Measurements from ENCODE around the gene ARHGAP8.
"Not testable (repeated sequence)": the region's sequence is repeated elsewhere in the genome, so short reads cannot be mapped to it uniquely, and the experiment has no call there.

Gene ARHGAP8

GRCh38 chr22:44894782-44895181 lies 142.4 kb downstream of the ARHGAP8 start:
- Histone ChIP-seq H3K36me3 (ENCODE audit: control insufficient read depth, insufficient read depth, low read length) (no peaks in the 10 kb centered on the region), H3K9ac (ENCODE audit: low read length) (no peak overlapping the region), H3K4me1 (ENCODE audit: control insufficient read depth, insufficient read depth, low read length) (no peaks in the 10 kb centered on the region), H3K27me3 (ENCODE audit: control insufficient read depth, insufficient read depth, low read length) (no peaks in the 10 kb centered on the region), H3K9me3 (ENCODE audit: control insufficient read depth, low read length) (no peaks in the 10 kb centered on the region), H3K4me3 (ENCODE audit: low read length) (no peak overlapping the region)

- no peak overlapping the region for H3K9ac ChIP-seq (ENCODE audit: low read length)
Observed at GRCh38 chr22:44895296-44896055, 143.1 kb downstream of the ARHGAP8 start.

GRCh38 chr22:44898236-44898635 lies 145.9 kb downstream of the ARHGAP8 start:
- no peaks in the 10 kb centered on the region for H3K4me1 ChIP-seq (ENCODE audit: control insufficient read depth, insufficient read depth, low read length)
- H3K36me3 ChIP-seq (ENCODE audit: control insufficient read depth, insufficient read depth, low read length) = no peaks in the 10 kb centered on the region
- peaks cover 13% of the 10 kb centered on the region for H3K9me3 ChIP-seq (ENCODE audit: control insufficient read depth, low read length)
- no peak overlapping the region for H3K4me3 ChIP-seq (ENCODE audit: low read length)
- H3K27me3 ChIP-seq (ENCODE audit: control insufficient read depth, insufficient read depth, low read length) = no peaks in the 10 kb centered on the region
- no peak overlapping the region for H3K9ac ChIP-seq (ENCODE audit: low read length)

More at GRCh38 chr22:44895296-44896055, 143.1 kb downstream of the ARHGAP8 start:
- no peaks in the 10 kb centered on the region for H3K4me1 ChIP-seq (ENCODE audit: control insufficient read depth, insufficient read depth, low read length)
- no peaks in the 10 kb centered on the region for H3K36me3 ChIP-seq (ENCODE audit: control insufficient read depth, insufficient read depth, low read length)
- H3K9me3 ChIP-seq (ENCODE audit: control insufficient read depth, low read length) = no peaks in the 10 kb centered on the region
- no peak overlapping the region for H3K4me3 ChIP-seq (ENCODE audit: low read length)
- no peaks in the 10 kb centered on the region for H3K27me3 ChIP-seq (ENCODE audit: control insufficient read depth, insufficient read depth, low read length)

- Histone ChIP-seq H3K4me3 (ENCODE audit: low read length) (no peak overlapping the region), H3K27me3 (ENCODE audit: control insufficient read depth, insufficient read depth, low read length) (no peaks in the 10 kb centered on the region), H3K9ac (ENCODE audit: low read length) (no peak overlapping the region), H3K36me3 (ENCODE audit: control insufficient read depth, insufficient read depth, low read length) (no peaks in the 10 kb centered on the region), H3K4me1 (ENCODE audit: control insufficient read depth, insufficient read depth, low read length) (no peaks in the 10 kb centered on the region), H3K9me3 (ENCODE audit: control insufficient read depth, low read length) (peaks cover 13% of the 10 kb centered on the region)
Observed at GRCh38 chr22:44901301-44901700, 148.9 kb downstream of the ARHGAP8 start.

GRCh38 chr22:44903164-44903563 lies 150.8 kb downstream of the ARHGAP8 start:
- not testable (repeated sequence) for H3K36me3 ChIP-seq (ENCODE audit: control insufficient read depth, insufficient read depth, low read length); H3K9ac ChIP-seq (ENCODE audit: low read length); H3K27me3 ChIP-seq (ENCODE audit: control insufficient read depth, insufficient read depth, low read length); H3K4me3 ChIP-seq (ENCODE audit: low read length); H3K4me1 ChIP-seq (ENCODE audit: control insufficient read depth, insufficient read depth, low read length)
- H3K9me3 ChIP-seq (ENCODE audit: control insufficient read depth, low read length) = peaks cover 13% of the 10 kb centered on the region

- not testable (repeated sequence) for H3K27me3 ChIP-seq (ENCODE audit: control insufficient read depth, insufficient read depth, low read length); H3K9ac ChIP-seq (ENCODE audit: low read length); H3K36me3 ChIP-seq (ENCODE audit: control insufficient read depth, insufficient read depth, low read length); H3K4me1 ChIP-seq (ENCODE audit: control insufficient read depth, insufficient read depth, low read length); H3K4me3 ChIP-seq (ENCODE audit: low read length)
- H3K9me3 ChIP-seq (ENCODE audit: control insufficient read depth, low read length) = peaks cover 13% of the 10 kb centered on the region
Observed at GRCh38 chr22:44904492-44905152, 152.2 kb downstream of the ARHGAP8 start.

- H3K36me3 ChIP-seq (ENCODE audit: control insufficient read depth, insufficient read depth, low read length) = no peaks in the 10 kb centered on the region
- H3K9ac ChIP-seq (ENCODE audit: low read length) = no peak overlapping the region
- no peaks in the 10 kb centered on the region for H3K27me3 ChIP-seq (ENCODE audit: control insufficient read depth, insufficient read depth, low read length)
- no peak overlapping the region for H3K4me3 ChIP-seq (ENCODE audit: low read length)
- H3K4me1 ChIP-seq (ENCODE audit: control insufficient read depth, insufficient read depth, low read length) = no peaks in the 10 kb centered on the region
- peaks cover 7% of the 10 kb centered on the region for H3K9me3 ChIP-seq (ENCODE audit: control insufficient read depth, low read length)
Observed at GRCh38 chr22:44906248-44906936, 154.0 kb downstream of the ARHGAP8 start.

- no peaks in the 10 kb centered on the region for H3K27me3 ChIP-seq (ENCODE audit: control insufficient read depth, insufficient read depth, low read length)
- no peaks in the 10 kb centered on the region for H3K36me3 ChIP-seq (ENCODE audit: control insufficient read depth, insufficient read depth, low read length)
- no peaks in the 10 kb centered on the region for H3K4me1 ChIP-seq (ENCODE audit: control insufficient read depth, insufficient read depth, low read length)
- H3K9me3 ChIP-seq (ENCODE audit: control insufficient read depth, low read length) = peaks cover under 1% of the 10 kb centered on the region
- no peak overlapping the region for H3K4me3 ChIP-seq (ENCODE audit: low read length)
- H3K9ac ChIP-seq (ENCODE audit: low read length) = no peak overlapping the region
Observed at GRCh38 chr22:44906999-44907644, 154.7 kb downstream of the ARHGAP8 start.

GRCh38 chr22:44907765-44908737 lies 155.7 kb downstream of the ARHGAP8 start:
- Histone ChIP-seq H3K9ac (ENCODE audit: low read length) (no peak overlapping the region), H3K9me3 (ENCODE audit: control insufficient read depth, low read length) (no peaks in the 10 kb centered on the region), H3K27me3 (ENCODE audit: control insufficient read depth, insufficient read depth, low read length) (no peaks in the 10 kb centered on the region), H3K36me3 (ENCODE audit: control insufficient read depth, insufficient read depth, low read length) (no peaks in the 10 kb centered on the region), H3K4me3 (ENCODE audit: low read length) (no peak overlapping the region), H3K4me1 (ENCODE audit: control insufficient read depth, insufficient read depth, low read length) (no peaks in the 10 kb centered on the region)

- Histone ChIP-seq H3K27me3 (ENCODE audit: control insufficient read depth, insufficient read depth, low read length) (no peaks in the 10 kb centered on the region), H3K36me3 (ENCODE audit: control insufficient read depth, insufficient read depth, low read length) (no peaks in the 10 kb centered on the region), H3K9me3 (ENCODE audit: control insufficient read depth, low read length) (no peaks in the 10 kb centered on the region), H3K4me3 (ENCODE audit: low read length) (no peak overlapping the region), H3K4me1 (ENCODE audit: control insufficient read depth, insufficient read depth, low read length) (no peaks in the 10 kb centered on the region), H3K9ac (ENCODE audit: low read length) (no peak overlapping the region)
Observed at GRCh38 chr22:44909241-44909640, 156.9 kb downstream of the ARHGAP8 start.
